Activated CD4-positive, alpha-beta T cell treated with anti-CD3 and anti-CD28 coated beads, Interleukin-2, amount 10 ng/mL, durations not matched to agents 24 days and 14 days (primary cell): Measurements from ENCODE around the gene TNIP1. TPM values are rescaled to one million over a fixed set of nuclear protein-coding genes. Genes with fewer than 3 reads are reported as not detected.

Experiments used
- total RNA-seq: library from RNA; stranded (reverse); gene quantifications from 2 replicates; pipeline ENCODE4 v1.2.3, GENCODE V29; 2022

Gene TNIP1
- total RNA-seq, 1 donor from 2014 or later, result 345 TPM

Other genes starting within 250 kb of the TNIP1 start
- gene IRGM, start 234.5 kb downstream of the TNIP1 start, total RNA-seq, result 0.91 and 1.2 TPM in 2 replicates
- gene ZNF300, start 176.1 kb downstream of the TNIP1 start, total RNA-seq, result 0.47 and 0.54 TPM in 2 replicates
- gene GPX3, start 60.4 kb downstream of the TNIP1 start, total RNA-seq, result not detected in 2 replicates
- gene ANXA6, start 76.7 kb upstream of the TNIP1 start, total RNA-seq, result 314 and 315 TPM in 2 replicates
- 22.7 and 23.2 TPM in 2 replicates for gene CCDC69, start 143.1 kb upstream of the TNIP1 start, total RNA-seq
- gene GM2A, start 172.2 kb upstream of the TNIP1 start, total RNA-seq, result 15.4 and 16.0 TPM in 2 replicates
- gene SLC36A3, start 222.7 kb upstream of the TNIP1 start, total RNA-seq, result not detected in 2 replicates